Kasumi-1 (cell line): ENCODE measurements around the gene RPL26.
"Not testable (repeated sequence)": the region's sequence is repeated elsewhere in the genome, so short reads cannot be mapped to it uniquely, and the experiment has no call there.

ENCODE experiments used
- DNase-seq, 2 experiments: peaks; one replicate each; lab custom pipeline; 2025; lab: John Stamatoyannopoulos, UW

The RPL26 gene

DNA sequence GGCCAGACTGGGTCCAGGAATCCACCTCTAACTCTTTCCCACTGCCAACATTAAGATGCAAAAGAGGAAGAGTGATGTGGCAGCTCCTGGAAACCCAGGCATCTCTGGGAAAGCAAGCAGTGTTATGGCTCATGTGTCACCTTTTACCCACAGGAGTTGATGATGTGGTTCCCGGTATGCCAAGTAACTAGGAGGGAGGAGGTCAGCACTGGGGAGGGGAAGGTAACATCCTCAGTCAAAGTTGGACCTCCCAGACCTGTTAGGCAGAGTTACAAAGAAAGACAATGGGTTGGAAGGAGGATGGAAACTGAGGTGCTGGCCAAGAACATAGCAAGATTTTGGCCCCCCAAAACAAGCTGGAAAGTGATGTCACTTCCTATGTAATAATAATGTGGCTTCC is 17.9 kb downstream of the RPL26 start:
- DNase-seq = no peak

DNA sequence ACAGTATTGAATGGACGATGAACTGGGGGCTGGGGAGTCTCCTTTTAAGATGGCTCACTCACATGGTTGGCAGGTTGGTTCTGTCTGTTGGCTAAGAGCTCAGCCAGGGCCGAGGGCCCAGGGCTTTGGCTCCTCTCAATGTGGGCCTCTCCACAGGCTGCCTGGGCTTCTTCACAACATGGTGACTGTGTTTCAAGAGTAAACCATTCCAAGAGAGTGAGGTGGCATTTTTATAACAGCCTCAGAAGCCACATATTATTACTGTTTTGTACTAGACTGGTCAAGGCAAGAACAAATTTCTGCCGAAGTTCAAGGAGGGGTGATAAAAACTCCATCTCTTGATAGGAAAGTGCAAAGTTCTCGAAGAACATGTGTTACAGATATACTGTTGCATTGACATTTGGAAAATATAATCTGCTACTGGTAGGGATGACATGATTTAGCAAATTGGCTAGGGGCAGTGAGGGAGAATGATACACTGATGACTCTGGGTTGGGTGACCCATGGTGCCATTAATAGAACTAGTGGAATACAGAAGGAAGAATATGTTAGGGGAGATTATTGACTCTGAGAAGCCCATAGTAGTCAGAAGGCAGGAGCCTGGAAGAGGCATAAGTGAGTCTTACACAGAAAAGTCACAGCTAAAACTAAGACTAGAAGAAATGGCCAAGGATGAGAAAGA is 20.2 kb downstream of the RPL26 start:
- no peak for DNase-seq

DNA sequence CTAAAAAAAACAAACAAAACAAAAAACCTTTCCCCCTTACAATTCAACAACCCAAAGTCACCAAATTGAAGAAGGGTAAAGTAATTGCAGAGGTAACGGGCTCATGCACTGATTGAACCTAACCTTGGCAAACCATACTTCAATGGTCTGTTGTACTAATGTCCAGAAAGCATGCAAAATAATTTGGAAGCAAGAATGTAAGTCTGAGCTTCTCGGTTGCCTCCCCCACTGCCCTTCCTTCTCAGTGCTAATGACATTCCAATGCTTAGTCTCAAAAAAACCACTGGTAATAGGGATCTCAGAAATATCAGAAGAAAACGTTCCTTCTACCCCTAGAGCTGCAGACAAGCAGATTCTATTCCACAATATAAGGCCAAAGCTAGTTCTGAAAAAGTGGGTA is 22.2 kb downstream of the RPL26 start:
- DNase-seq = no peak

DNA sequence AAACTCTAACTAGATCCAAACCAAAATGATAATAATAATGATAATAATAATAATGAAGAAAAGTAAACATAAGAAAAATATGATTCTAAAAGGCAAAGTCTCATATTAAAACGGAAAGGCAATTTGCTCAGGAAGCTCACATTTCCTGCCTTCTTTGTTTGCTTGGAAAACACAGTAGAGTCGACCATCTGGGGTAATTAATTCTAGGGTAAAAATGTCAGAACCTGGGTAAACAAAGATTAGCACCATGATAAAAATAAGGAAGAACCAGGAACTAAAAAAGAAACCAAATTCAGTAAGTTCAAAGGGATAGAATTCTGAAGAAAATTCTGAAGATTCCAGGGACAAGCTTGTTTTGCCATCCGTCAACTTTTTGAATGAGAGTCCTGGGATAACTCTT is 22.7 kb downstream of the RPL26 start:
- no peak for DNase-seq

DNA sequence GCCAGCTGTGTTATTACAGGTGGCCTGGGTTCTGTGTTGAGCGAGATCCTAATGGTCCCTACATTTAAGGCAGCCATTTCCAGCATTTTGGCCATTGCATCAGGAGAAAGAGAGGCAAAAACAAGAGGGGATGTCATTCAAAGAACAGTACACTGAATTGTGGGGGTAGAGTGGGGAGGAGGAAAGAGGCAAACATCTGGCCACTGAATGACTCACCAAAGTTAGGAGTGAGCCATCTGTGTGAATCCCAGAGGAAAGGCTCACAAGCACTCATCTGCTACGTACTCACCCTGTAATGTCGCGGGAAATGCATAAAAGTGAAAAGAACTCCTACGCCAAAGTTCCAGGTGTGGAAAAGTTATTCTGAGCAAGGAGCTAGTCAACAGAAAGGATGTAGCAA is 23.2 kb downstream of the RPL26 start:
- DNase-seq = no peak

DNA sequence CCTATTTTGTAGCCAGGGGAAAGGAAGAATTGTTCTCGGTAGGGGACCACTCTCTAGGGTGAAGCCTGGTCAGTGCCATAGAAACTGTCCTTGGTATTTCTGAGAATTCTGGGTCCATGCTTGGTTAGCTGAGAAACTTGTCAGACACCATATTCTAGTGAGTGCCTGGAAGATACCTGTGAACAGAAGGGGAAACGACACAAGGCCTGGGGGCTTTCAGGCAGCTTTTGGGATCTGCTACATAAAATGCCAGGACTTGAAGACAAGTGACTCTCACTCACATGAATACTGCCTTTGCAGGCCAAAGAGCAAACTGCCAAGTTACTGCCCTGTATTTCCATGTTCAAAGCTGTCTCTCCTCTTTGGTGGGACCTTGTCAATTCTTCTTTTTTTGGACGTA is 25.1 kb downstream of the RPL26 start:
- no peak for DNase-seq

DNA sequence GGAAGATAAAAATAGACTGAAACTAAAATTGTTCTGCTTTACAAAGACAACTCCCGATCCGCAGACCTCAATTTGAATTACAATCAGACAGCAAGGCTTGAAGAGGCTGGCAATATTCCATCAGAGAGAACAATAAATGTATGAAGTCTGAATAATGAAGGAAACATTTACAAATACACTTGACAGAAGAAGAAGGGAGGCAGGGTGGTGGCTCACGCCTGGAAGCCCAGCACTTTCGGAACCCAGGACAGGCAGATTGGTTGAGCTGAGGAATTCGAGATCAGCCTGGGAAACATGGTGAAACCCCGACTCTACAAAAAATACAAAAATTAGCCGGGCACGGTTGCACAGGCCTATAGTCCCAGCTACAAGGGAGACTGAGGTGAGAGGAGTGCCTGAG is 28.8 kb downstream of the RPL26 start:
- DNase-seq = no peak

DNA sequence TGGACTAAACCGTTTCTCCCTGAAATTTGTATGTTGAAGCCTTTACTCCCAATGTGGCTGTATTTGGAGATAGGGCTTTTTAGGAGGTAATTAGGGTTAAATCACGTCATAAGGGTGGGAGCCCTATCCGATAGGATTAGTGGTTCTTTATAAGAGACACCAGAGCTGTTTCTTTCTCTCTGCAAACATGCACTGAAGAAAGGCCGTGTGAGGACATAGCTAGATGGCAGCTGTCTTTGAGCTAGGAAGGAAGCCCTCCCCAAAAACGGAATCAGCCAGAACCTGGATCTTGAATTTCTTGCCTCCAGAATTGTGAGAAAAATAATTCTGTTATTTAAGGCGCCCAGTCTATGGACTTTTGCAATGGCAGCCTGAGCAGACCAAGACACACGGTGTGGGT is 29.3 kb downstream of the RPL26 start:
- DNase-seq = no peak

DNA sequence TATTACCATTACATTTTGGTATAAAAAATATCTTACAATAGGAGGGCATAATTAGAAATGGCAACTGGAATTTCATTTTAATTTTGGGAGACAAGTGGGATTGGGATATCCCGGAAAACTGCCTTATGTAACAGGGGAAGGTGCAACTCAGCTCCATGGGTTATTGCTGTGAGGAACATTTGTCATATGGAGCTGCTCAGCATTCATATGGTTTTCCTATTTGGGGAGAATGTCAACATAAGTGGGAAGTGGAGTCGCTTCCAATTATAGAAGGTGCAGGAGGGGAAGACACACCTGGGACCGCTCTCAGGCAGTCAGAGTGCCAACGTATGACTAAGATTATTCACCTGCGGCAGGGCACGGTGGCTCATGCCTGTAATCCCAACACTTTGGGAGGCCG is 32.7 kb downstream of the RPL26 start:
- no peak for DNase-seq

DNA sequence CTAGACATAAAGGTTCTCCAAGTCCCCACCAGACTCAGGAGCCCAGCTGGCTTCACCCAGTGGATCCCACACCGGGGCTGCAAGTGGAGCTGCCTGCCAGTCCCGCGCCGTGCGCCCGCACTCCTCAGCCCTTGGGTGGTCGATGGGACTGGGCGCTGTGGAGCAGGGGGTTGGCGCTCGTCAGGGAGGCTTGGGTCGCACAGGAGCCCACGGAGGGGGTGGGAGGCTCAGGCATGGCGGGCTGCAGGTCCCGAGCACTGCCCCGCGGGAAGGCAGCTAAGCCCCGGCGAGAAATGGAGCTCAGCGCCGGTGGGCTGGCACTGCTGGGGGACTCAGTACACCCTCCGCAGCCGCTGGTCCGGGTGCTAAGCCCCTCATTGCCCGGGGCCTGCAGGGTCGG is 36.0 kb downstream of the RPL26 start:
- DNase-seq = not testable (repeated sequence)

DNA sequence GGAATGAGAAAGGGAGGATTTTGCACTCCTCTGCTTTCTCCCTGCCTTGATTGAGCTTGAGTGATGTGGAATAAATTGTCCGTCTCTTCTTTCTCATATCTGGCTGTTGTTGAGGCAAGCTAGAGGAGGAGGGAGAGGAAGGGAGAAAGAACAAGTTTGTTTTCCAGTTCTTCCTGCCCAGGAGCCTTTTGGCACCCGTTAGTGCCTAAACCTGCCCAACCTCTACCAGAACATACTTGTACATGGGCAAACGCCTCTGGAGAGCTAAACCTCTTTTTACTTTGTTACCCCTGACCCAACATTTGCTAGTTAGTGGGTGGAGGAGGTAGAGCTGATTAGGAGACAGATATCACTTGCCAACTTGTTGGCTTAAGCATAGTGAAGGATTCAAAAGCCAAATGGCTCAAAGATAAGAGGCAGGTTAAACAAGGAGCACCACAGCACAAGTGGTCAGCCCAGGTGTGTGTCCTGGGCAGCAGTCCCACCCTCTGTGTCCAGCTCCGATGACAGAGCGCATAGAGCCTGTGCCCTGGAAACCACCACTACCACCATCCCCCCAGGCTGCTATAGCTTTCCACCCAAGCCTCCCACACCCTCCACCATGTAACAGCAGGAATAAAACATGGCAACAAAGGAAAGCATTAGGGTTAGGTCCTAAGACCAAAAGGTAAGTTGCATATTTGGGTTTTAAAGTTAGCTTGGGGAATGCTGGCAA is 36.9 kb downstream of the RPL26 start:
- DNase-seq = no peak

DNA sequence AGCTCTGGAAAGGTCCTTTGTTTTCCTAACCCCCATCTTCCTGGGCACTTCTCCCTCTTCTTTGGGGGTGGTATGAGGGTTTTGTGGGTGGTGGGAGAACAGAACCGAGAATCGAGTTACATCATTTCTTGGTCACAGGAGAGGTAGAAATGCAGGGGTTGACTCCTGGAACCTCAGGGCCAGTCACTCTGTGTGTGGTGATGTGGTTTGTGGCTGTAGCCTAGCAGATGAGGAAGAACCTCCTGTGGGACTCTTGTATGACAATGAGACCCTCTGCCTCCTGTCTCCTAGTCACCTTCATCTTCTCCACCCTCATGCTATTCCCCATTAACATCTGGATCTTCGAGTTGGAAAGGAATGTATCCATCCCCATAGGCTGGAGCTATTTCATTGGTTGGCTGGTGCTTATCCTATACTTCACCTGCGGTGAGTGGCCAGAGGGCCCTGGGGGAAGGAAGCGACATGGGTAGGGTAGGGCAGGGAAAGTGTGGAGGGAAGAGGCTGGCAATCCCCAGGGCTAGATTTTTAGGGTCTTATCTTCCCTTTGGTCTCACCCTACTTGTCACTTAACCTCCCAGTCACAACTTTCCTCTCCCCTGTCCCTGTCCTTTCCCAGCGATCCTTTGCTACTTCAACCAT is 37.8 kb downstream of the RPL26 start:
- no peak for DNase-seq

DNA sequence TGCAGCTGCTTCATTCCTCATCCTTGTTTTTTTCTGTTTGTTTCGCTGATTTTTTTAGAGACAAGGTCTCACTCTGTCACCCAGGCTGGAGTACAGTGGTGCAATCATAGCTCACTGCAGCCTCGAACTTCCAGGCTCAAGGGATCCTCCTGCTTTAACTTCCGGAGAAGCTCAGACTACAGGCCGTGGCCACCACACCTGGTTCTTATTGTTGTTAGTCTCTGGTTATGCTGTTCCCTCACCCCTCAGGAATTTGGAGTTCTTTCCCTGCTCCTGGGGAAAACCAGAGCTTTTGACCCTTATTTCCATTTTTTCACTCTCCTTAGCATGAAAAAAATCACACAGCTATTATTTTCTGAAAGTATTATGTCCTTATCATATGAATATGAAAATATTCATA is 41.5 kb downstream of the RPL26 start:
- no peak for DNase-seq

DNA sequence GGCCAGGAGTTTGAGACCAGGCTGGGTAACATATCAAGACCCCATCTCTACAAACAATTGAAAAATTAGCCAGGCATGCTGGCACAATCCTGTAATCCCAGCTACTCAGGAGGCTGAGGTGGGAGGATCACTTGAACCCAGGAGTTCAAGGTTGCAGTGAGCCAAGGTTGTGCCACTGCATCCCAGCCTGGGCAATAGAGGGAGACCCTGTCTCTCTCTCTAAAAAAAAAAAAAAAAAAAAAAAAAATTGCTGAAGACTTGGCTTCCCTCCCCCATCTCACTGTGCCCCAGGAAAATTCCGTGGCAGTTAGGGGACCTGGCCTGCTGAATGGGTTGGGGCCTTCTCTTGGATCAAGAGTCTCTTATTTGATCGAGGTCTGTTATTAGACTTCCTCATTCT is 43.5 kb downstream of the RPL26 start, which contains the start of gene ODF4:
ODF4 (plus strand) TSS at position 301 of the 400 bp plus-strand sequence. CDS start 212 bp downstream, outside the sequence.
- DNase-seq = no peak

DNA sequence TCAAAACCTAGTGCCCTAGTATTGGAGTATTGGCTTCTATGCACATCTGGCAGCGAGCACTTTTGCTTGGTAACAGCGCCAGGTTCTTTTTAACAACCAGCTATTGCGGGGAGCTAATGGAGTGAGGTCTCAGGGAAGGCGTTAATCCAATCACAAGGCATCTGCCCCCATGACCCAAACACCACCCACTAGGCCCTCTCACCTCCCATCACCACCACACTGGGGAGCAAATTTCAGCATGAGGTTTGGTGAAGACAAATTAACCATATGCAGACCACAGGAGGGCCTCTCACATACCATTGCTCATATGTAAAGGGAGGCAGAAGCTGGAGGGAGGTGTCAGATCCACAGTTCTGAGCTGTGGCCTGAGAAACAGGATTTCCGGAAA is 44.2 kb downstream of the RPL26 start:
- no peak for DNase-seq

DNA sequence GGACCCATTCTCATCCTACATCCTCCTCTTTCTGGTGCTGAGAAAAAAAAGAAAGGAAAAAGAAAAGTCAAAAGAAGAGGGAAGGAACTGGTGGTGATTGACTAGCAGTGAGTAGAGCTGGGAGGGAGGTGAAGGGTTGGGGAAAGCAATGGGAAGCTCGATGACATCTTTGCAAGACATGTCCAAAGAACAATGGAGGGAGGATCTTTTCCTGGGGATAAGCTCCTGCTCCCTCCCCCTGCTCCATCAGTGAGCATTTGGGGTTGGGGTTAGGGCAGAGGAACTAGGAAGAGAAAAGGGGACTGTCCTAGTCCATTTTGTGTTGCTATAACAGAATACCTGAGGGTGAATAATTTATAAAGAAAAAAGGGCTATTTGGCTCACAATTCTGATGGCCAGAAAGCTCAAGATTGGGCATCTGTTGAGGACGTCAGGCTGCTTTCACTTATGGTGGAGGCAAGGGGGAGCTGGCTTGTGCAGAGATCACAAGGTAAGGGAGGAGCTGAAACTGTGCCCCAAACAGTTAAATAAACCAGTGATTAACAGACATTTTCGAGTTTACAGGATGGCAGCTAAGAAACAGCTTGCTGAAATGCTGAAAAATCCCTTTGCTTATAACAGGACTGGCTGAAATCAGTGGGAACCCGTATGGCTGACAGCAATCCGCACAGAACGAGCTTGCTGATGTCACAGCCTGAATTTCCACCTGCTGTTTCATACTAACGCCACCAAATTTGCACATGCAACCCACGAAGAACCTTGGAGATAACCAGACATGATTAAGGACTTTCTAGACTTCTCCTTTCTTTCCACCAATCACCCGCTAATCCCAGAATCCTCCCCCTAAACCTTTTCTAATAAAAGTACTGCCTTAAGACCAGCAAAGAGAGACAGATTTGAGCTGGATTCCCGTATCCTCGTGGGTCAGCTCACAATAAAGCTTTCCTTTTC is 44.9 kb downstream of the RPL26 start:
- DNase-seq = no peak

DNA sequence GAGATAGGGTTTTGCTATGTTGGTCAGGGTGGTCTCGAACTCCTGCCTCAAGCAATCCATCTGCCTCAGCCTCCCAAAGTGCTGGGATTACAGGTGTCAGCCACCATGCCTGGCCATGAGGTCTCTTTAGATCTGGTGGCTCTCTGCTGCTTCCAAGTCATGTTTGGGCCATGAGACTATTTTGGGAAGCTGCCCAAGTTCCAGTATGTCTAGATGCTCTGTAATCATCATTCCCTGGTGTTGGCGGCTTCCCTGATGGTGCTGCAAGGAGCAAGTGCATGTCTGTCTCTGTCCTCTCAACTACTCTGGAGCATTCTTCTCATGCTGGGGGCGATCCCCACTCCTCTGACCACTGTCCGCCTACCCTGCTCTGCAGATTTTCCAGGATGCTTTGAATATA is 49.7 kb downstream of the RPL26 start:
- DNase-seq = no peak

DNA sequence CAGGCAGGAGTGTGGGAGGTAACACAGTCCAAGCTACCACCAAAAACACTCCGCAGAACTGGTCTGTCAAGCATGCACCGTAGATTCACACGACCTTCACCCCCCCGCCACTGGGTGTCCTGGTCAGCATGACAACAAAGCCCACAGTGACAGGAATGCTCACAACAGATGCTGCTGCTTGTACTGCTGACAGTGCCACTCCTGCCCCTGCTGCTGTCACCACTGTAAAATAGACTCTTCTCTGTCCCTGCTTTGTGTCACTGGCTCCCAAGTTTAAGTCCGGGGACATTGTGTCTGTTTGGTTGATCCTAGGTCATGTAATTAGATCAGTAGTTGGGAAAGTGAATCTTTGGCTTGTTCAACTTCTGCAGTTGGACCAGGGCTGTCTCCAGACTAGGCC is 50.3 kb downstream of the RPL26 start:
- DNase-seq = no peak

DNA sequence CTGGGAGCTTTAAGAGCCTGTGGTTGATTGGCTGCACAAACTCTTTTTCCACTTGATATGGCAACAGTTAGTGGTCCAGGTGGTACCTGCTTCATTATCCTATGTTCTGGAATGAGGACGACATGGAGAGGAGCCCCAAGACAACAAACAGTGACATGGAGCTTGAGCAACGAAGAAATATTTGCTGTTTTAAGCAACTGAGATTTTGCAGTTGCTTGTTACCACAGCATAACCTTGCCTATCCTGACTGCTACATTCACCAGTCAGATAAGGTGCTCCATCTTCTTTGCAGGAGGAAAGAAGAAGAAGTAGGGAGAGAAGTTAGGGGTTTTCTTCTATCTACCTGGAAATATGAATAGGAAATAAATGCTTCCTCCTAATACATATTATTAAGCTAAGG is 50.9 kb downstream of the RPL26 start:
- DNase-seq = no peak
